HG02840 (cell line): Measurements from ENCODE around the gene POLR3F.
"Not testable (repeated sequence)": the region's sequence is repeated elsewhere in the genome, so short reads cannot be mapped to it uniquely, and the experiment has no call there.

ENCODE experiments used
- ATAC-seq: cut with Tn5 transposase; IDR thresholded peaks from one replicate; pipeline ENCODE4 v1.9.1; 2021; ENCODE audit warnings: mild to moderate bottlenecking, moderate library complexity, moderate number of reproducible peaks; ENCODE audit not compliant: unreplicated experiment, low FRiP score

POLR3F gene

GRCh38 chr20:18504479-18505060 lies 37.4 kb downstream of the POLR3F start:
- ATAC-seq: no peak

- no peak for ATAC-seq
Observed at GRCh38 chr20:18506744-18507143, 39.6 kb downstream of the POLR3F start.

- ATAC-seq: peak; percentile 96
Observed at GRCh38 chr20:18507218-18508191, 40.3 kb downstream of the POLR3F start, which contains the start of gene SEC23B. TSS of gene SEC23B (plus strand) at chr20:18507940. CDS start at chr20:18510836, 2,896 bp downstream.

GRCh38 chr20:18511571-18511970 lies 44.4 kb downstream of the POLR3F start:
- ATAC-seq: no peak

GRCh38 chr20:18513208-18513607 lies 46.0 kb downstream of the POLR3F start:
- no peak for ATAC-seq

- ATAC-seq: no peak
Observed at GRCh38 chr20:18514127-18514526, 46.9 kb downstream of the POLR3F start.

- ATAC-seq: no peak
Observed at GRCh38 chr20:18515973-18516372, 48.8 kb downstream of the POLR3F start.

GRCh38 chr20:18522066-18522465 lies 54.9 kb downstream of the POLR3F start:
- not testable (repeated sequence) for ATAC-seq

- ATAC-seq: no peak
Observed at GRCh38 chr20:18523066-18523465, 55.9 kb downstream of the POLR3F start.

- no peak for ATAC-seq
Observed at GRCh38 chr20:18524646-18525045, 57.5 kb downstream of the POLR3F start.

GRCh38 chr20:18526761-18527160 lies 59.6 kb downstream of the POLR3F start:
- not testable (repeated sequence) for ATAC-seq

GRCh38 chr20:18527339-18527738 lies 60.1 kb downstream of the POLR3F start:
- ATAC-seq: no peak

- no peak for ATAC-seq
Observed at GRCh38 chr20:18527836-18528235, 60.6 kb downstream of the POLR3F start.

- ATAC-seq: no peak
Observed at GRCh38 chr20:18529041-18529440, 61.9 kb downstream of the POLR3F start.

GRCh38 chr20:18532626-18533025 lies 65.4 kb downstream of the POLR3F start:
- no peak for ATAC-seq

GRCh38 chr20:18533491-18533890 lies 66.3 kb downstream of the POLR3F start:
- ATAC-seq: no peak

GRCh38 chr20:18533978-18534644 lies 66.9 kb downstream of the POLR3F start:
- no peak for ATAC-seq
